NB4 (cell line): ENCODE results near the gene TAF7L.
"Not testable (repeated sequence)": the region's sequence is repeated elsewhere in the genome, so short reads cannot be mapped to it uniquely, and the experiment has no call there.

Source experiments
- CTCF ChIP-seq: IDR thresholded peaks from one replicate; pipeline ENCODE4 v1.5.1; 2012; ENCODE audit warnings: low read depth, low read length
- MAX ChIP-seq: IDR thresholded peaks from 2 replicates; pipeline ENCODE4 v1.6.1; 2011; ENCODE audit warnings: low read depth, low read length
- POLR2A ChIP-seq: IDR thresholded peaks from 2 replicates; pipeline ENCODE4 v1.6.1; 2011; ENCODE audit warnings: mild to moderate bottlenecking; ENCODE audit not compliant: insufficient read length; ENCODE audit errors: extremely low read depth

DNA sequence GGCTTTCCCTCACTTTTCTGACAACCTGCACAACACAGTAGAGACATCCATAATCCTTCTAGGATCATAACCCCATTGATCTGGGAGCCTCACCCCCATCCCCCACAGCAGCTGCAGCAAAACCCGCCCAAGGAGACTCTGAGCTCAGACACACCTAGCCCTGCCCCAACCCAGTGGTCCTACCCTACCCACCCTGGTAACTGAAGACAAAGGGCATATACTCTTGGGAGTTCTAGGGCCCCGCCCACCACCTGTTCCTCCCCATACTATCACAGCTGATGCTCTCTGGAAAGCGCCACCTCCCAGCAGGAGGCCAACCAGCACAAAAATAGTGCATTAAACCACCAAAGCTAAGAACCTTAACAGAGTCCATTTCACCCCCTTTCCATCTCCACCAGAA, 35.5 kb upstream of the TAF7L start:
- TF ChIP-seq CTCF, MAX, POLR2A: not testable (repeated sequence)
